IMR-90 (cell line): ENCODE results near the gene LRP5. TPM values are rescaled to one million over a fixed set of nuclear protein-coding genes. Genes with fewer than 3 reads are reported as not detected.

Experiments
- ATAC-seq: fragments of 200-7000 bp; cut with Tn5 transposase; 2 replicates; pipeline ENCODE4 v1.9.1; 2020; ENCODE audit warnings: low read depth, mild to moderate bottlenecking, moderate library complexity
- BruUV-seq: library from RNA; stranded (reverse); fragments of 400-500 nt; replicated peaks from 2 replicates; lab custom pipeline; 2021; lab: Mats Ljungman, UMichigan
- CTCF ChIA-PET: fragments of 300-600 bp; formaldehyde crosslinking; extraction: SDS; loops from one replicate; lab custom pipeline; 2021; ENCODE audit warnings: antibody characterized with exemption; lab: Yijun Ruan, JAX
- POLR2A ChIA-PET: fragments of 300-600 bp; sonication (Branson Sonifier 250); formaldehyde crosslinking; loops from one replicate; lab custom pipeline; 2022; ENCODE audit warnings: antibody characterized with exemption; ENCODE audit not compliant: unreplicated experiment; lab: Charles Lee
- DNase-seq: peaks from one replicate; pipeline ENCODE4 v3.0.0; 2013
- H2AFZ ChIP-seq: replicated peaks from 2 replicates; pipeline ENCODE3; 2013; ENCODE audit warnings: low read length, mild to moderate bottlenecking; ENCODE audit not compliant: poor library complexity
- H2AK5ac ChIP-seq: 2 replicates; pipeline ENCODE4 v1.6.1; 2013; ENCODE audit warnings: low read depth, low read length, inconsistent platforms
- H2AK9ac ChIP-seq: replicated peaks from 2 replicates; pipeline ENCODE3; 2013; ENCODE audit warnings: mild to moderate bottlenecking, low read depth, low read length, moderate library complexity; ENCODE audit not compliant: poor library complexity
- H2BK120ac ChIP-seq: 2 replicates; pipeline ENCODE4 v1.6.1; 2013; ENCODE audit warnings: low read depth, low read length, inconsistent platforms
- H2BK15ac ChIP-seq: 3 replicates; pipeline ENCODE4 v1.6.1; 2013; ENCODE audit warnings: low read depth, low read length, inconsistent platforms
- H2BK20ac ChIP-seq: 2 replicates; pipeline ENCODE4 v1.6.1; 2013; ENCODE audit warnings: low read depth, mild to moderate bottlenecking, inconsistent platforms, low read length, moderate library complexity
- H2BK5ac ChIP-seq: 2 replicates; pipeline ENCODE4 v1.6.1; 2013; ENCODE audit warnings: mild to moderate bottlenecking, low read depth, low read length, inconsistent platforms; ENCODE audit not compliant: poor library complexity, severe bottlenecking
- H3K14ac ChIP-seq: replicated peaks from 2 replicates; pipeline ENCODE4 v1.6.1; 2013; ENCODE audit warnings: low read depth, low read length, inconsistent platforms
- H3K18ac ChIP-seq: 2 replicates; pipeline ENCODE4 v1.6.1; 2013; ENCODE audit warnings: low read depth, low read length, control low read depth
- H3K23ac ChIP-seq: 2 replicates; pipeline ENCODE4 v1.6.1; 2013; ENCODE audit warnings: low read depth, low read length, inconsistent platforms
- H3K27ac ChIP-seq: 2 replicates; pipeline ENCODE4 v1.5.1; 2013; ENCODE audit warnings: mild to moderate bottlenecking, control low read depth, low read length; ENCODE audit not compliant: insufficient read depth
- H3K27me3 ChIP-seq: 2 replicates; pipeline ENCODE4 v1.6.1; 2013; ENCODE audit warnings: low read length; ENCODE audit not compliant: control insufficient read depth, insufficient read depth
- H3K36me3 ChIP-seq: 2 replicates; pipeline ENCODE4 v1.6.1; 2013; ENCODE audit warnings: low read length, mixed read lengths; ENCODE audit not compliant: control insufficient read depth, insufficient read depth
- H3K4ac ChIP-seq: 2 replicates; pipeline ENCODE4 v1.6.1; 2013; ENCODE audit warnings: low read depth, low read length, inconsistent platforms
- H3K4me1 ChIP-seq: 2 replicates; pipeline ENCODE4 v1.6.1; 2013; ENCODE audit warnings: low read length, mixed read lengths; ENCODE audit not compliant: control insufficient read depth, insufficient read depth
- H3K4me2 ChIP-seq: 2 replicates; pipeline ENCODE4 v1.6.1; 2013; ENCODE audit warnings: low read depth, mild to moderate bottlenecking, control low read depth, low read length, moderate library complexity
- H3K4me3 ChIP-seq: 2 replicates; pipeline ENCODE4 v1.5.1; 2013; ENCODE audit warnings: low read depth, mild to moderate bottlenecking, control low read depth, low read length, moderate library complexity; ENCODE audit not compliant: insufficient read depth
- H3K56ac ChIP-seq: 2 replicates; pipeline ENCODE4 v1.6.1; 2013; ENCODE audit warnings: low read length, inconsistent platforms; ENCODE audit not compliant: insufficient read depth; ENCODE audit errors: extremely low read depth
- H3K79me1 ChIP-seq, 2 experiments: 2 replicates each; pipeline ENCODE4 v1.6.1; 2013; ENCODE audit warnings: low read length in 2 of 2, inconsistent platforms in 1 of 2, low read depth in 1 of 2
- H3K9ac ChIP-seq: 2 replicates; pipeline ENCODE4 v1.6.1; 2013; ENCODE audit warnings: low read depth, low read length, control low read depth
- H3K9me1 ChIP-seq: 2 replicates; pipeline ENCODE4 v1.6.1; 2013; ENCODE audit warnings: low read length, inconsistent platforms; ENCODE audit not compliant: insufficient read depth
- H3K9me3 ChIP-seq: 2 replicates; pipeline ENCODE4 v1.6.1; 2013; ENCODE audit warnings: low read length; ENCODE audit not compliant: control insufficient read depth, insufficient read depth
- H4K20me1 ChIP-seq: 2 replicates; pipeline ENCODE4 v1.6.1; 2013; ENCODE audit warnings: low read length, inconsistent platforms; ENCODE audit not compliant: insufficient read depth
- H4K5ac ChIP-seq: 2 replicates; pipeline ENCODE4 v1.6.1; 2013; ENCODE audit warnings: mild to moderate bottlenecking, low read depth, low read length, control low read depth
- H4K8ac ChIP-seq, 2 experiments: 2 replicates each; pipeline ENCODE4 v1.6.1; 2013; ENCODE audit warnings: low read depth in 2 of 2, low read length in 2 of 2, control low read depth in 1 of 2, inconsistent platforms in 1 of 2
- H4K91ac ChIP-seq: 2 replicates; pipeline ENCODE4 v1.6.1; 2013; ENCODE audit warnings: low read depth, low read length, inconsistent platforms; ENCODE audit not compliant: insufficient read depth
- CHD1 ChIP-seq: IDR thresholded peaks from 2 replicates; pipeline ENCODE4 v1.6.1; 2012; ENCODE audit warnings: low read depth, low read length, improper control_type of control experiment
- MAZ ChIP-seq: IDR thresholded peaks from 2 replicates; pipeline ENCODE4 v1.6.1; 2012; ENCODE audit warnings: low read depth, mild to moderate bottlenecking, low read length, improper control_type of control experiment, moderate library complexity, borderline replicate concordance
- POLR2A ChIP-seq: IDR thresholded peaks from 2 replicates; pipeline ENCODE4 v1.6.1; 2012; ENCODE audit warnings: mild to moderate bottlenecking, low read depth, low read length
- RAD21 ChIP-seq: IDR thresholded peaks from 2 replicates; pipeline ENCODE4 v1.6.1; 2012; ENCODE audit warnings: low read length, improper control_type of control experiment
- RCOR1 ChIP-seq: IDR thresholded peaks from 2 replicates; pipeline ENCODE4 v1.6.1; 2012; ENCODE audit warnings: mild to moderate bottlenecking, low read length, improper control_type of control experiment; ENCODE audit not compliant: insufficient replicate concordance
- RFX5 ChIP-seq: IDR thresholded peaks from 2 replicates; pipeline ENCODE4 v1.8.0; 2012; ENCODE audit warnings: low read depth, mild to moderate bottlenecking, low read length, moderate library complexity
- SMC3 ChIP-seq: fragments of 150-350 bp; IDR thresholded peaks from 2 replicates; pipeline ENCODE4 v1.6.1; 2016; ENCODE audit warnings: low read depth, mild to moderate bottlenecking, antibody characterized with exemption, low read length, moderate library complexity
- USF2 ChIP-seq: fragments of 150-350 bp; IDR thresholded peaks from 2 replicates; pipeline ENCODE4 v1.6.1; 2017; ENCODE audit warnings: mild to moderate bottlenecking, antibody characterized with exemption, low read length, low read depth
- WGBS, 2 experiments: methylation state at CpG; one replicate each; pipeline versions ENCODE4 v1.1.5 to v1.1.7; 2013; ENCODE audit warnings: missing lambda C conversion rate in 2 of 2; ENCODE audit not compliant: insufficient read length in 1 of 2; ENCODE audit errors: extremely low coverage in 2 of 2; 5-methylcytosine and 5-hydroxymethylcytosine counted together
- dilution Hi-C: fragments of 300-500 bp; cut with HindIII; formaldehyde crosslinking; loops from one replicate; pipeline ENCODE4 v1.14.3; 2018; ENCODE audit warnings: low sequenced_read_pairs; ENCODE audit not compliant: unreplicated experiment
- in situ Hi-C: fragments of 300-500 bp; cut with MboI; formaldehyde crosslinking; loops from 3 replicates; pipeline ENCODE4 v1.14.3; 2019; ENCODE audit warnings: low sequenced_read_pairs, inconsistent platforms, mixed read lengths
- intact Hi-C: fragments of 100-400 bp; cut with micrococcal nuclease; formaldehyde crosslinking; loops from 2 replicates; pipeline ENCODE4 v1.10.0; 2022
- polyA plus RNA-seq, 3 experiments: library from polyadenylated mRNA; depleted of rRNA; stranded (reverse); fragments of >200 nt; gene quantifications; 2 replicates each; pipeline ENCODE4 v1.2.3, GENCODE V29; 2012; ENCODE audit warnings: low replicate concordance in 1 of 3
- total RNA-seq: library from RNA; depleted of rRNA; stranded (reverse); fragments of >200 nt; gene quantifications from 2 replicates; pipeline ENCODE4 v1.2.3, GENCODE V29; 2012
- TF ChIP-seq, protein P1 (sequence below): conservative IDR thresholded peaks from 2 replicates; pipeline ENCODE4 v1.5.1; 2012; ENCODE audit warnings: mild to moderate bottlenecking, low read depth, low read length, improper control_type of control experiment

Gene LRP5
- total and polyA plus RNA-seq, 2 of the 4 experiments (the other 2 are of a cell fraction) = 10.4 to 15.0 TPM

- dilution Hi-C loops = no loop called here
- Histone ChIP-seq H3K9ac (no peak overlapping the region), H4K5ac (no peak overlapping the region), H3K27me3 (no peaks in the 10 kb centered on the region), H3K18ac (no peak overlapping the region), H3K9me1 (0 out of 2 replicates have a peak, but pooled peaks cover 8% of the 10 kb centered on the region), H3K36me3 (peaks cover 17% of the 10 kb centered on the region), H2AK9ac (peak overlapping the region; percentile 87), H3K27ac (no peak overlapping the region), H2AK5ac (no peak overlapping the region), H4K20me1 (no peaks in the 10 kb centered on the region), H2AFZ (peak overlapping the region; percentile 72), H2BK120ac (no peak overlapping the region), H3K4me3 (no peak overlapping the region), H4K91ac (0 out of 2 replicates have a peak overlapping the region, but pooled peaks have one; percentile 10), H2BK15ac (no peak overlapping the region), H3K56ac (no peak overlapping the region), H3K4me1 (peaks cover 4% of the 10 kb centered on the region; the same call in 1 of the 2 replicates), H2BK20ac (no peak overlapping the region), H3K14ac (no peak overlapping the region), H4K8ac (peak overlapping the region in 1 of 2 experiments; percentile 92; a peak in 2 of 4 replicates), H2BK5ac (no peak overlapping the region), H3K23ac (no peak overlapping the region), H3K4ac (no peak overlapping the region), H3K9me3 (no peaks in the 10 kb centered on the region), H3K4me2 (no peak overlapping the region), H3K79me1 (0 out of 4 replicates have a peak, but pooled peaks cover 0 to 2% of the 10 kb centered on the region in 2 experiments)
- 59% methylated on average over 12 of the region's 25 CpGs; no CpG with 5 or more reads in 1 of the 2 experiments for WGBS, 2 experiments
- in situ Hi-C loops = no loop called here
- intact Hi-C loops = loop anchor here (1.0 to 5.0 kb wide), 4 partner anchors 135 to 238 kb away; partner anchors contain the start of genes C11orf24 and LRP5
- ChIA-PET POLR2A (no interaction called here), CTCF (no interaction called here)
- ATAC-seq = peak; percentile 99
- peak; percentile 51 for DNase-seq
- TF ChIP-seq RFX5 (no peak), POLR2A (no peak), RCOR1 (no peak), USF2 (no peak), RAD21 (peak; percentile 87), MAZ (no peak), CHD1 (no peak), SMC3 (peak; percentile 64)
- TF ChIP-seq, protein P1, sequence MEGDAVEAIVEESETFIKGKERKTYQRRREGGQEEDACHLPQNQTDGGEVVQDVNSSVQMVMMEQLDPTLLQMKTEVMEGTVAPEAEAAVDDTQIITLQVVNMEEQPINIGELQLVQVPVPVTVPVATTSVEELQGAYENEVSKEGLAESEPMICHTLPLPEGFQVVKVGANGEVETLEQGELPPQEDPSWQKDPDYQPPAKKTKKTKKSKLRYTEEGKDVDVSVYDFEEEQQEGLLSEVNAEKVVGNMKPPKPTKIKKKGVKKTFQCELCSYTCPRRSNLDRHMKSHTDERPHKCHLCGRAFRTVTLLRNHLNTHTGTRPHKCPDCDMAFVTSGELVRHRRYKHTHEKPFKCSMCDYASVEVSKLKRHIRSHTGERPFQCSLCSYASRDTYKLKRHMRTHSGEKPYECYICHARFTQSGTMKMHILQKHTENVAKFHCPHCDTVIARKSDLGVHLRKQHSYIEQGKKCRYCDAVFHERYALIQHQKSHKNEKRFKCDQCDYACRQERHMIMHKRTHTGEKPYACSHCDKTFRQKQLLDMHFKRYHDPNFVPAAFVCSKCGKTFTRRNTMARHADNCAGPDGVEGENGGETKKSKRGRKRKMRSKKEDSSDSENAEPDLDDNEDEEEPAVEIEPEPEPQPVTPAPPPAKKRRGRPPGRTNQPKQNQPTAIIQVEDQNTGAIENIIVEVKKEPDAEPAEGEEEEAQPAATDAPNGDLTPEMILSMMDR = peak; percentile 93
- BruUV-seq = no TSS peak
Observed at GRCh38 chr11:68447015-68447801, 134.8 kb downstream of the LRP5 start.
